Neural crest cell (in vitro differentiated cells): ENCODE measurements around the gene PCLO. TPM values are rescaled to one million over a fixed set of nuclear protein-coding genes. Genes with fewer than 3 reads are reported as not detected.

Experiments used
- DNase-seq: peaks from one replicate; pipeline ENCODE4 v3.0.0; 2021; ENCODE audit warnings: low read depth, mixed read lengths, low spot score
- H3K27ac Mint-ChIP-seq: one replicate; pipeline ENCODE4 v1.8.0; 2021; ENCODE audit warnings: mild to moderate bottlenecking, mixed read lengths; ENCODE audit not compliant: unreplicated experiment
- H3K27me3 Mint-ChIP-seq: 2 replicates; pipeline ENCODE4 v1.8.0; 2021; ENCODE audit warnings: low read depth, mild to moderate bottlenecking, mixed read lengths
- H3K36me3 Mint-ChIP-seq: 2 replicates; pipeline ENCODE4 v1.8.0; 2021; ENCODE audit warnings: low read depth, mild to moderate bottlenecking, mixed read lengths
- H3K4me1 Mint-ChIP-seq: 2 replicates; pipeline ENCODE4 v1.8.0; 2021; ENCODE audit warnings: mixed read lengths
- H3K4me3 Mint-ChIP-seq: one replicate; pipeline ENCODE4 v1.8.0; 2021; ENCODE audit warnings: mild to moderate bottlenecking, mixed read lengths
- H3K9me3 Mint-ChIP-seq: 2 replicates; pipeline ENCODE4 v1.8.0; 2021; ENCODE audit warnings: mixed read lengths
- CTCF ChIP-seq: fragments of 200-600 bp; sonication (generic); conservative IDR thresholded peaks from 2 replicates; pipeline ENCODE4 v1.5.0; 2021; ENCODE audit warnings: antibody characterized with exemption, mild to moderate bottlenecking
- total RNA-seq: library from RNA; stranded (reverse); gene quantifications from 2 replicates; pipeline ENCODE4 v1.2.1, GENCODE V29; 2021

PCLO gene
- total RNA-seq, 1 donor from 2014 or later, result 3.5 TPM

DNA sequence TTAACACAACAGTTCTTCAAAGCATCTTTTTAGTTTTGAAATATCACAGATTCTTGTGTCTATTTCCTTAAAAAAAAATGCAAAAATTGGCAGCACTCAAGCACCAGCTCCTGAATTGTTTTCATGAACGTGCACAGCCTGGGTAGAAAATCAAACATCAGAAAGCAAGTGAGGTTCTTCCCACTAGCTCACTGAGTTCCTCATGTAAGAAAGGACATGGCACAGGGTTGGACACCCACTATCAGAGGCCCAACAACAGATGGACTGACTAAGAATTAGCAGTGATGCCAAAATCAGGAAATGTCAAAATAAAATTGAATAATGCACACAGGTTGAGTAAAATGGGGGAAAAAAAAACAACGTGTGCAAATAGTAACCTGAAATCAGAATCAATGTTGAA lies 146.8 kb downstream of the PCLO start:
- DNase-seq, result no peak
- Mint-ChIP-seq H3K27me3 (no peaks in the 10 kb centered on the region), H3K36me3 (no peaks in the 10 kb centered on the region), H3K4me1 (peaks cover 7% of the 10 kb centered on the region), H3K9me3 (peaks cover 1% of the 10 kb centered on the region), H3K4me3 (no peak overlapping the region), H3K27ac (no peak overlapping the region)
- TF ChIP-seq CTCF, result no peak

GRCh38 chr7:83014546-83014945 lies 148.1 kb downstream of the PCLO start:
- no peak for TF ChIP-seq CTCF
- Mint-ChIP-seq H3K9me3 (no peaks in the 10 kb centered on the region), H3K27ac (no peak overlapping the region), H3K36me3 (no peaks in the 10 kb centered on the region), H3K27me3 (no peaks in the 10 kb centered on the region), H3K4me1 (peaks cover 7% of the 10 kb centered on the region), H3K4me3 (no peak overlapping the region)
- no peak for DNase-seq

GRCh38 chr7:83011954-83012353 lies 150.7 kb downstream of the PCLO start:
- Mint-ChIP-seq H3K4me1 (peaks cover 7% of the 10 kb centered on the region), H3K9me3 (no peaks in the 10 kb centered on the region), H3K27me3 (no peaks in the 10 kb centered on the region), H3K36me3 (no peaks in the 10 kb centered on the region), H3K4me3 (no peak overlapping the region), H3K27ac (no peak overlapping the region)
- no peak for TF ChIP-seq CTCF
- DNase-seq, result no peak

DNA sequence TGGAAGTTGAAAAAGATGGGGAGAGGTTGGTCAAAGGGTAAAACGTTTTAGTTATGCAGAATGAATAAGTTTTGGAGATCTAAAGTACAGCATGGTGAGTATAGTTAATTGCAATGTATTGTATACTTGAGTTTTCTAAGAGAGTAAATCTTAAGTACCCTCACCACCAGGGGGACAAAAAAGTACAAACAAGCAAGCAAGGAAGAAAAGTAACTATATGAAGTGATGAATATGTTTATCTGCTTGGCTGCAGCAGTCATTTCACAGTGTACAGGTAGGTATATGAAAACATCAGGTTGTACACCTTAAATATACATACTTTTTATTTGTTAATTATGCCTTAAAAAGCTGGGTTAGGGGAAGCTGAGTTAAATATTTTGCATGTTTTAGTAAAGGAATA lies 157.3 kb downstream of the PCLO start:
- TF ChIP-seq CTCF, result peak; percentile 60
- H3K36me3 Mint-ChIP-seq, result peaks cover 5% of the 10 kb centered on the region
- no peaks in the 10 kb centered on the region for H3K27me3 Mint-ChIP-seq
- H3K4me3 Mint-ChIP-seq, result no peak overlapping the region
- no peak overlapping the region for H3K27ac Mint-ChIP-seq
- peaks cover 2% of the 10 kb centered on the region for H3K9me3 Mint-ChIP-seq
- no peaks in the 10 kb centered on the region for H3K4me1 Mint-ChIP-seq
- no peak for DNase-seq

DNA sequence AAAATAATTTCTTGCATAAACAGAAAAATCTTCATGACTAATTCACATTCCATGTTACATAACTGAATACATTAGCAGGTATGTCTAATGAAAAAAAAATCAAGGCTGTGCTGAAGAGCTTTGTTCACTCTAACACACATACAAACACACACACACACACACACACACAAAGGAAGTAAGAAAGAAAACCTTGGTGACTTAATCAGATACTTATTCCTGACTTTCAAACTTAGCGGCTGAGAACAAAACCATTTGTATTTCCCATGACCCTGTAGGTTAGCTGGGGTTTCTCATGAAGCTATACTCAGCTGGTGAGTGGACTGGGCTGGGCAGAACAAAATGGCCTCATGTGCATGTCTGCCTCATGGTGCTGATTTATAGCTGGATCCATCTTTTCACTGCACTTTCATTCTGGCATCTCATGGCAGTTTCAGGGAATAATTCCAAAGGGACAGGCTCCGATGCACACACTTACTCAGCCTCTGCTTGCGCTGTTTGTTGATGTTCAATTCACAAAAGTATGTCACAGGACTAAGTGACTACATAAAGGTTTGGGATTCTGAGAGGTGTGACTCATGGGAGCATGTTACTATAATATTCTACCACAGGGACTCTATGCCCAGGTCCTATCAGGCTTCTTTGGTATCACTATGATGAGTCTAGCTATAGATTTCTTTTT lies 161.2 kb downstream of the PCLO start:
- TF ChIP-seq CTCF, result no peak
- H3K27ac Mint-ChIP-seq, result no peak overlapping the region
- peaks cover 11% of the 10 kb centered on the region for H3K36me3 Mint-ChIP-seq
- H3K27me3 Mint-ChIP-seq, result no peaks in the 10 kb centered on the region
- H3K4me3 Mint-ChIP-seq, result no peak overlapping the region
- no peaks in the 10 kb centered on the region for H3K4me1 Mint-ChIP-seq
- no peak for DNase-seq
- H3K9me3 Mint-ChIP-seq, result peaks cover 6% of the 10 kb centered on the region
